Measurements from ENCODE around the gene ARHGAP33.
A peak's percentile ranks its signal among the peaks of the same experiment; 100 is the strongest.
"Not testable (repeated sequence)": the region's sequence is repeated elsewhere in the genome, so short reads cannot be mapped to it uniquely, and the experiment has no call there.

ARHGAP33 gene

GRCh38 chr19:35755131-35755549 is 20.2 kb upstream of the ARHGAP33 start:
- no peak for DNase-seq

GRCh38 chr19:35755550-35756376 is 19.6 kb upstream of the ARHGAP33 start:
- peak in 1 of 2 donors; percentile 54 for DNase-seq

GRCh38 chr19:35756377-35757230 is 18.8 kb upstream of the ARHGAP33 start, which contains the start of gene HSPB6:
HSPB6 (minus strand) TSS chr19:35757029; CDS start chr19:35757008, 21 bp downstream.
- no peak for DNase-seq

GRCh38 chr19:35757231-35757748 is 18.1 kb upstream of the ARHGAP33 start:
- DNase-seq, result no peak

- DNase-seq, result peak; percentile 95 to 97
Measured at GRCh38 chr19:35757749-35758608, 17.4 kb upstream of the ARHGAP33 start, which contains the start of gene PROSER3. PROSER3 (plus strand) TSS chr19:35758176; CDS start chr19:35758216, 40 bp downstream.

- DNase-seq, result no peak
Measured at GRCh38 chr19:35759697-35760096, 15.7 kb upstream of the ARHGAP33 start.

- no peak for DNase-seq
Measured at GRCh38 chr19:35760711-35761349, 14.5 kb upstream of the ARHGAP33 start.

GRCh38 chr19:35764432-35765315 is 10.7 kb upstream of the ARHGAP33 start:
- no peak for DNase-seq

GRCh38 chr19:35766571-35767104 is 8.7 kb upstream of the ARHGAP33 start:
- DNase-seq, result no peak

GRCh38 chr19:35767288-35768081 is 7.9 kb upstream of the ARHGAP33 start:
- no peak for DNase-seq

- no peak for DNase-seq
Measured at GRCh38 chr19:35768082-35768421, 7.3 kb upstream of the ARHGAP33 start.

GRCh38 chr19:35772362-35772761 is 3.0 kb upstream of the ARHGAP33 start:
- DNase-seq, result not testable (repeated sequence)

- DNase-seq, result no peak
Measured at GRCh38 chr19:35773020-35773806, 2.2 kb upstream of the ARHGAP33 start.

GRCh38 chr19:35774274-35775045 is 904 bp upstream of the ARHGAP33 start:
- DNase-seq, result no peak

GRCh38 chr19:35775046-35775297 is 392 bp upstream of the ARHGAP33 start:
- DNase-seq, result no peak

- no peak for DNase-seq
Measured at GRCh38 chr19:35776102-35776788, 881 bp downstream of the ARHGAP33 start.

- no peak for DNase-seq
Measured at GRCh38 chr19:35777086-35777841, 1.9 kb downstream of the ARHGAP33 start.

Measured in stimulated activated CD4-positive, alpha-beta T cell treated with anti-CD3 and anti-CD28 coated beads, Interleukin-2, amount 100 ng/mL, for 48 hours (primary cell).